ENCODE data around the gene TMEM41B.
"Not testable (repeated sequence)": the region's sequence is repeated elsewhere in the genome, so short reads cannot be mapped to it uniquely, and the experiment has no call there.

The TMEM41B gene

GRCh38 chr11:9314291-9315077, at the start of gene TMEM41B:
Gene TMEM41B (minus strand): TSS chr11:9314593. CDS start chr11:9314441, 152 bp downstream.
- peak; percentile 99 to 100 (median 99) for DNase-seq

- no peak for DNase-seq
Observed at GRCh38 chr11:9362393-9362863, 48.0 kb upstream of the TMEM41B start.

- not testable (repeated sequence) for DNase-seq
Observed at GRCh38 chr11:9360862-9361622, 46.6 kb upstream of the TMEM41B start.

- DNase-seq: no peak
Observed at GRCh38 chr11:9357041-9357440, 42.6 kb upstream of the TMEM41B start.

- no peak for DNase-seq
Observed at GRCh38 chr11:9351321-9351881, 37.0 kb upstream of the TMEM41B start.

GRCh38 chr11:9347779-9348178, 33.4 kb upstream of the TMEM41B start:
- DNase-seq: not testable (repeated sequence)

GRCh38 chr11:9347100-9347499, 32.7 kb upstream of the TMEM41B start:
- DNase-seq: no peak

- DNase-seq: no peak
Observed at GRCh38 chr11:9344061-9344680, 29.8 kb upstream of the TMEM41B start.

- DNase-seq: peak in 1 of 3 donors; percentile 19
Observed at GRCh38 chr11:9341638-9342178, 27.3 kb upstream of the TMEM41B start.

GRCh38 chr11:9332655-9333054, 18.3 kb upstream of the TMEM41B start:
- no peak for DNase-seq

- no peak for DNase-seq
Observed at GRCh38 chr11:9330387-9331384, 16.3 kb upstream of the TMEM41B start.

- no peak for DNase-seq
Observed at GRCh38 chr11:9320047-9320446, 5.7 kb upstream of the TMEM41B start.

GRCh38 chr11:9319377-9320001, 5.1 kb upstream of the TMEM41B start:
- DNase-seq: not testable (repeated sequence)

- not testable (repeated sequence) for DNase-seq
Observed at GRCh38 chr11:9318442-9319376, 4.3 kb upstream of the TMEM41B start.

GRCh38 chr11:9316334-9316733, 1.9 kb upstream of the TMEM41B start:
- no peak for DNase-seq

GRCh38 chr11:9315078-9315688, 790 bp upstream of the TMEM41B start:
- no peak for DNase-seq

GRCh38 chr11:9313648-9314290, 624 bp downstream of the TMEM41B start:
- DNase-seq: peak in 2 of 3 donors; percentile 30 to 32

- peak; percentile 22 to 60 (median 43) for DNase-seq
Observed at GRCh38 chr11:9310485-9311090, 3.8 kb downstream of the TMEM41B start.
